Right hindlimb (tissue), 1 donor: Measurements from ENCODE around the gene PHF14.

Experiments used
- DNase-seq: peaks from one replicate; pipeline ENCODE4 v3.0.0-alpha.2; 2018

The PHF14 gene

GRCh38 chr7:11213266-11213665 lies 239.6 kb downstream of the PHF14 start:
- DNase-seq, result no peak

- DNase-seq, result no peak
These were observed 242.6 kb downstream of the PHF14 start for GRCh38 chr7:11216276-11216675.

- DNase-seq, result no peak
These were observed 244.3 kb downstream of the PHF14 start for GRCh38 chr7:11217848-11218565.
